ENCODE data around the gene HIVEP3. TPM values are rescaled to one million over a fixed set of nuclear protein-coding genes. Genes with fewer than 3 reads are reported as not detected.

The HIVEP3 gene
- total RNA-seq, 1 experiment from 2014 or later: 1.4 TPM

GRCh38 chr1:41957568-41957967 is 38.8 kb upstream of the HIVEP3 start:
- Histone ChIP-seq H3K4ac (ENCODE audit: low read depth, low read length) (no peak overlapping the region), H3T11ph (ENCODE audit: low read length) (no peak overlapping the region), H4K8ac (replicated peaks; ENCODE audit: insufficient read length, low read depth, low read length) (no peak overlapping the region), H2BK15ac (ENCODE audit: low read depth, low read length) (no peak overlapping the region), H3K4me2 (ENCODE audit: insufficient read depth, insufficient read length, low read length) (no peak overlapping the region), H2BK12ac (ENCODE audit: insufficient read length, low read depth, low read length) (no peak overlapping the region), H3K4me1 (ENCODE audit: insufficient read depth, low read length) (peaks cover 2% of the 10 kb centered on the region; the same call in 1 of the 2 replicates), H3K23me2 (ENCODE audit: insufficient read length, low read depth, low read length, poor library complexity, severe bottlenecking) (no peaks in the 10 kb centered on the region), H3K79me1 (ENCODE audit: insufficient read depth, low read depth, low read length, poor library complexity, severe bottlenecking) (no peaks in the 10 kb centered on the region), H3K18ac (ENCODE audit: insufficient read length, low read depth, low read length) (no peak overlapping the region), H3K9ac (ENCODE audit: extremely low read depth, insufficient read length, low read length) (no peak overlapping the region), H2BK5ac (ENCODE audit: insufficient read length, low read length) (no peak overlapping the region), H3K79me2 (ENCODE audit: insufficient read depth, low read length) (no peaks in the 10 kb centered on the region), H2BK120ac (ENCODE audit: low read depth, low read length, poor library complexity, severe bottlenecking) (no peak overlapping the region), H3K27ac (ENCODE audit: insufficient read length, low read depth, low read length) (no peak overlapping the region), H2AFZ (ENCODE audit: low read length) (no peak overlapping the region), H4K20me1 (ENCODE audit: control insufficient read depth, insufficient read depth, insufficient read length) (no peaks in the 10 kb centered on the region), H4K91ac (ENCODE audit: insufficient read length, low read depth, low read length) (no peak overlapping the region), H2AK5ac (ENCODE audit: insufficient read length, low read length) (no peak overlapping the region), H4K5ac (ENCODE audit: insufficient read length, low read depth, low read length) (no peak overlapping the region), H3K23ac (ENCODE audit: insufficient read length, low read depth, low read length) (no peak overlapping the region), H2BK20ac (ENCODE audit: low read depth, low read length, poor library complexity, severe bottlenecking) (no peak overlapping the region), H3K14ac (ENCODE audit: insufficient read depth, low read length) (no peak overlapping the region), H3K9me3 (ENCODE audit: control insufficient read depth, low read depth, low read length) (no peaks in the 10 kb centered on the region), H3K56ac (ENCODE audit: insufficient read length, low read depth, low read length) (no peak overlapping the region), H3K27me3 (ENCODE audit: insufficient read depth, low read length) (no peaks in the 10 kb centered on the region; the same call in 1 of the 2 replicates)
- no CpG with 5 or more reads among the region's 3 CpGs for WGBS (ENCODE audit: extremely low coverage, insufficient read length, low lambda C conversion rate)
- Mint-ChIP-seq H3K9me3 (no peaks in the 10 kb centered on the region; a peak in 1 of 5 replicates), H3K27ac (no peak overlapping the region), H3K27me3 (ENCODE audit: low read depth) (no peaks in the 10 kb centered on the region; the same call in 1 of the 2 replicates), H3K4me1 (peaks cover 21 to 24% of the 10 kb centered on the region in 2 experiments), H3K36me3 (ENCODE audit: insufficient read depth in 1 of 3, low read depth in 3 of 3) (no peaks in the 10 kb centered on the region), H3K4me3 (no peak overlapping the region)
- TF ChIP-seq CTCF (conservative IDR thresholded peaks at IDR 0.05): no peak
- DNase-seq: no peak

Measured in H9 (cell line).